NCI-H82 (cell line): Measurements from ENCODE around the gene CFAP100.
A peak's percentile ranks its signal among the peaks of the same experiment; 100 is the strongest.

Source experiments
- DNase-seq: peaks from one replicate; lab custom pipeline; 2025; lab: John Stamatoyannopoulos, UW

Gene CFAP100

GRCh38 chr3:126463521-126463920 lies 68.8 kb downstream of the CFAP100 start:
- peak; percentile 21 for DNase-seq

- no peak for DNase-seq
Observed at GRCh38 chr3:126464093-126464492, 69.4 kb downstream of the CFAP100 start.

DNA sequence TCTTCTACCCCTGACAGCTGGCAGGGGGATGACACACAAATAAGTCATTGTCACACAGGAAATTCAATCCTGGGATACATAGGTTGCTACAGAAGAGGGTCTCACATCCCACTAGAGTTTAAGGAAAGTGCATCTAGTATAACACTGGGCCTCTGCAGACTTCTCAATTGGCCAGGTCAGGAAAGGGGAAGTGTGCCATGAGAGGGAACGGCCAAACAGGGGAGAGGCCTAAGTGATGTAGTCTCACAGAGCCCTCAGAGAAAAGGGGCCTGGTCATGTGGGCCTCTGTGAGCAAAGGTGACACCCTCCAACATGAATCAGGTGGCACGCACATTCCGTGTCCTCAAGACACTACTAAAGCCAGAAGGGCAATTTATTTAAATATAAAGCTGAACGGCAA lies 69.8 kb downstream of the CFAP100 start:
- peak; percentile 49 for DNase-seq

- no peak for DNase-seq
Observed at GRCh38 chr3:126464997-126465396, 70.3 kb downstream of the CFAP100 start.

- no peak for DNase-seq
Observed at GRCh38 chr3:126465928-126466544, 71.3 kb downstream of the CFAP100 start.

- no peak for DNase-seq
Observed at GRCh38 chr3:126466886-126467610, 72.3 kb downstream of the CFAP100 start.

DNA sequence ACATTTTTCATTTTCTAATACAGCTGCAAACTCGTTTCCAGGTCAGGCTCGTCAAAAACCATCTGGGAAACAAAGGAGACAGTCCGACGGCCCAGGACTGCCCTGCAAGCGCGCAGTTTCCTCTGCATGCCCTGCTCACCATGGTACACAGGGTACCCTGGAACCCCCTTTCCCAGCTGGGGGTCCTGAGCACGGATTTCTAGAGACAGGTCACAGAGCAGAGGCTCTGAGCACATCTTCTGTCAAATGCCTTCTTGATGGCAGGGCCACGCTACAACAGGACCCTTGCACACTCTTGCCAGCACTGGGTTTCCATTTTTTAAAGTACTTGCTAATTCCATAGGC lies 72.9 kb downstream of the CFAP100 start:
- no peak for DNase-seq

DNA sequence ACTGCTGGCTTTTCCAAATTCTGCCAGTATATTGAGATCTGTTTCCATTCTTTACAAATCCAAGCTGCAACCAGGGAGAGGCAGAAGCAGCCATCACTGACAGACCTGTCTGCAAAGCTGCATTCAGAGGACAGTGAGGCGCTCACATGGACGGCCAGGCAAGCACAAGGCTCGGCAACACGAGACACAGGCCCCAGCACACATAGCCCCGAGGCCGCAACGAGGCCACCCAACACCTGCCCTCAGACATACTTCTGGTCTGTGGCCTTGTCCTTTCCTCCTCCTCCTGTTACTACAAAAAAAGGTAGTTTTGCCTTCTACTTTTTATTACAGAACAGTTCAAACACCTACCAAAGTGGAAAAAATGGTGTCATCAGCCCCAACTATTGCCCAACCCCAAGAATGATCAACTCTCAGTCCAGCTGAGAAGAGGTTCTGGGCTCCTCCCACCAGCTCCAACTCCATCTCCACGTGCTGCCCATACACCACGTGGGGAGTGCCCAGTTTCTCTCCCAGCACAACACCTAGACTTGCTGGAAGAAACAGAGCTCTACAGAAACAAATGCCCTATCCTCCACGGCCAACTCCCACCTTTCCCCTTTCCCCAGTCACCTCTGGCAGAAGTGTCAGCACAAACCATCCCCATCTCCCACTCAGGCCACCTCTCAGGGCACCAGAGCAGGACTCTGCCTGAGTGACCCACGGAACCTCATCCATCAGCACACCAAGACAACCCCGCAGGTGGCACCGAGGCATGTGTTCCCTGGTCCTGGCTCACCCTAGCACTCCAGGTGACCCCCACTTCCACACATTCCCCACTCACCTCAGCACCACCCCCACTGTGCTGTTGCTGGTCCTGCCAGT lies 73.6 kb downstream of the CFAP100 start:
- no peak for DNase-seq

DNA sequence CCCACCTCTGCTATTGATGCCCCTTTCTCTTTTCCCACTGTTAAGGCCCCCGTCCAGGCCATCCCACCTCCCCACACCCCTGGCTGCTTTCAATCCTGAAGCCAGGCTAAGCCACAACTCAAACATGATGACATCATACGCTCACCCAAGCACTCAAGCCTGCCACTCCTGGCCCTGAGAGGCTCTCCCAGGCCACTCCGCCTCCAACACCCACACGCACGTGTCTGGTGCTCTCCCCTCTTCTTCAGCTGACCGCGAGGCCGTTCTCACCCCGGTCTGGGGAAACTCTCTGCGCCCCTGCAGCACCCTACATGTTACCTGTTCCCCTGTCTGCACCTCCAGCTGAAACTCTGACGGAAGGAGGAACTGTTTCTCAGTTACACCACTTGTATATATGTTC lies 74.8 kb downstream of the CFAP100 start:
- DNase-seq = no peak

GRCh38 chr3:126472277-126473006 lies 77.7 kb downstream of the CFAP100 start:
- no peak for DNase-seq

GRCh38 chr3:126473292-126474168 lies 78.8 kb downstream of the CFAP100 start:
- DNase-seq = peak; percentile 28

- peak; percentile 57 for DNase-seq
Observed at GRCh38 chr3:126474498-126475412, 80.0 kb downstream of the CFAP100 start.

GRCh38 chr3:126475413-126476114 lies 80.9 kb downstream of the CFAP100 start, which contains the start of gene ZXDC:
Gene ZXDC, minus strand, starts transcription at chr3:126475891. Its CDS starts 26 bp downstream, at chr3:126475865.
- peak; percentile 95 for DNase-seq

GRCh38 chr3:126476166-126477060 lies 81.7 kb downstream of the CFAP100 start:
- DNase-seq = peak; percentile 84

GRCh38 chr3:126477061-126477380 lies 82.3 kb downstream of the CFAP100 start:
- DNase-seq = peak; percentile 27

DNA sequence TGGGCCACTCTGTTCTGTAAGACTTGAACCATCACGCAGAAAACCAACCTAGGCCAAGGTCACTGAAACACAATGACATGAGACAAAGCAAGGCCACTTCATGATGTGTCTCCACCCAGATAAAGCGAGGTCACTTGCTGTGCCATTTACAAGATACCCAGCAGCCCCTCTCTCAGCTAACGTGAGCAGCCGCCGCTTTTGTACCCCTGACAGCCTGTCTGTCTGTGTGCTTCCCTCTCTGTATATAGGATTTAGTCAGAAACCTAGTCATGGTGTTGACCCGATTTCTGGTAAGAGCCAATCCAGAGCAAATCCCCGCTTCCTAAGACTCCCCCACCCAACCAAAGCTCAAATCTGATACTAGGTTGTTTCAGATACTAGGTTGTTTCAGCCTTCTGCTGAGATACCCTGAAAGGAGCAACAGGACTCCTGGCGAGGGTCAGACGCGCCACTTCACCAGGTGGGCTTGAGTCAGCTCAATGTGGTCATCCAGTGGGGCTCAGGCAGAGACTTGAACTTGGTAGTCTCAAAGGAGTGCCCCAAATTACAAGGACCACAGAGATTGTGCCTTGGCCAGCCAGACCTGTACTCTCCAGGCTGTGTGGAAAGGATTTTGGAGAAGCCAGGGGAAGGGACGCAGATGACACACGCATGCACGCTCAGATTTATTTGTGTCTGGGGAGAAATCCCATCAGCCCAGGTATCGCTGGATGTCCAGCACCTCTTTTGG lies 84.0 kb downstream of the CFAP100 start:
- no peak for DNase-seq

DNA sequence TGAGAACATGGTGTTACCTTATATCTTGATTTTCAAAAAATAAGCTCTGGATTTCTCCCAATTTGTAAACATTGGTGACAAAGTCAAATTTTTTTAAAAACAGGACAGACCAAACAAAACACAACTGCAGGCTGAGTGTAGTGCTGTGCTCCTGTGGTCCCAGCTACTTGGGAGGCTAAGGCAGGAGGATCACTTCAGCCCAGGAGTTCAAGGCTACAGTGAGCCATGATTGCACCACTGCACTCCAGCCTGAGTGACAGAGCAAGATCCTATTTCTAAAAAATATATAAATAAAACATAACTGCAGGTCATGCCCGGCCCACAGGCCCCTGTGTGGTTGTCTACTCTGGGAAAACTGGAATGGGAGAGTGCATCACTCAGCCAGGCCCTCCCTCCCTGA lies 84.9 kb downstream of the CFAP100 start:
- no peak for DNase-seq

DNA sequence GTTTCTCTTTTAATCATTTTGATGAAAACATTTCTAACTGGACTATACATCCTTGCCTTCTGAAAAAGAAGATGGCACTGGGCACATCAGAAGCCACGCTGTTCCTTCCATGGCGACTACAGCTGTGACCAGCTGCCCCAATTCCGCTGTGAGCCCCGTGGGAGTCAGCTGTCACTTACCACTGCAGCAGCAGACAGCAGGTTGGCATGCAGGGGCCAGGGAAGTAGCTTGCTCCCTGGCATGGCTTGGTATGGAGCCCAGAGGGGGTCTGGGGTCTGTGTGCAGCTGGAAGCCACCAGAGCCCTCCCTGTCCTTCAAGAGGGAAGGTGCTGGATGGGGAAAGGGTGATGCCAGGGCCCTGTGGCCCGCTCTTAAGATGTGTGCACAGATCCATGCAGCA lies 85.5 kb downstream of the CFAP100 start:
- DNase-seq = no peak
